Retinal pigment epithelial cell (primary cell): ENCODE data around the gene TEX36.

Experiments
- DNase-seq: peaks from one replicate; pipeline ENCODE4 v3.0.0-alpha.2; 2010; ENCODE audit warnings: low read depth
- H3K4me3 ChIP-seq: 2 replicates; pipeline ENCODE4 v1.5.1; 2011; ENCODE audit warnings: mild to moderate bottlenecking, low read length, control low read depth, moderate library complexity
- TF ChIP-seq, protein P1 (sequence below): conservative IDR thresholded peaks from 2 replicates; pipeline ENCODE4 v1.5.1; 2011; ENCODE audit warnings: low read depth, low read length, control low read depth, inconsistent platforms

Gene TEX36

DNA sequence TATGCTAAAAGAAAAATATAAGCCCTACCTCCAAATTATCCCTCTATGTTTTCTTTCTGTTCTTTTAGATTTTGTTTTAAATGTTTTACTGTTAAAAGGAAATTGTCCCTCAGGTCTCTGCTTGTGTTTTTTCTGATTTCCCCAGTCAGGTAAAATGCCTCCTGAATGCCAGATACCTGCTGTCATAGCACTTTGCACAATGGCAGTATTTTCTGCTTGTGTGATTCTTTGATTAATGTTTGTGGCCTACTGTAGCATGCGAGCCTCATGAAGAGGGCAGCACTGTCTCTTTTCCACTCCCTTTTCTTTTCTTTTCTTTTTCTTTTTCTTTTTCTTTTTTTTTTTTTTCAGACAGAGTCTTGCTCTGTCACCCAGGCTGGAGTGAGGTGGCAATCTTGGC lies 71.2 kb downstream of the TEX36 start:
- TF ChIP-seq, protein P1, sequence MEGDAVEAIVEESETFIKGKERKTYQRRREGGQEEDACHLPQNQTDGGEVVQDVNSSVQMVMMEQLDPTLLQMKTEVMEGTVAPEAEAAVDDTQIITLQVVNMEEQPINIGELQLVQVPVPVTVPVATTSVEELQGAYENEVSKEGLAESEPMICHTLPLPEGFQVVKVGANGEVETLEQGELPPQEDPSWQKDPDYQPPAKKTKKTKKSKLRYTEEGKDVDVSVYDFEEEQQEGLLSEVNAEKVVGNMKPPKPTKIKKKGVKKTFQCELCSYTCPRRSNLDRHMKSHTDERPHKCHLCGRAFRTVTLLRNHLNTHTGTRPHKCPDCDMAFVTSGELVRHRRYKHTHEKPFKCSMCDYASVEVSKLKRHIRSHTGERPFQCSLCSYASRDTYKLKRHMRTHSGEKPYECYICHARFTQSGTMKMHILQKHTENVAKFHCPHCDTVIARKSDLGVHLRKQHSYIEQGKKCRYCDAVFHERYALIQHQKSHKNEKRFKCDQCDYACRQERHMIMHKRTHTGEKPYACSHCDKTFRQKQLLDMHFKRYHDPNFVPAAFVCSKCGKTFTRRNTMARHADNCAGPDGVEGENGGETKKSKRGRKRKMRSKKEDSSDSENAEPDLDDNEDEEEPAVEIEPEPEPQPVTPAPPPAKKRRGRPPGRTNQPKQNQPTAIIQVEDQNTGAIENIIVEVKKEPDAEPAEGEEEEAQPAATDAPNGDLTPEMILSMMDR, result no peak
- no peak for DNase-seq
- no peak overlapping the region for H3K4me3 ChIP-seq

DNA sequence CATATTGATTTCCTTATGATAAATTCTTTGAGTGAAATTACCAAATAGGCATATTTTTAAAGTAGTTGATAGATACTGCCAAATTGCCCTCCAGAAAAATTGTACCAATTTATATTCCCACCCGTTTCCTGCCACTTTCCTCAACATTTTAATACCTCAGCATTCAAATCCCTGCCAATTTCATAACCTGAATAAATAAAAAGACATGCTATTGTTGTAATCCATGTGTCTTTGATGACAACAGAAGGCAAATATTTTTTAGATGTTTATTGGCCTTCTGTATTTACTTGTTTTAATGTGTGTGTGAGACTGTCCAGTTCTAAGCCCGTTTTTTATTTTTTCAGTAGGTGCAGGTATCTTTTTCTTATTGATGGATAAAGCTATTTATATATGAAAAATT lies 71.7 kb downstream of the TEX36 start:
- no peak overlapping the region for H3K4me3 ChIP-seq
- DNase-seq, result no peak
- TF ChIP-seq, protein P1, result no peak

- TF ChIP-seq, protein P1, result no peak
- H3K4me3 ChIP-seq, result no peak overlapping the region
- no peak for DNase-seq
Measured at GRCh38 chr10:125609859-125610258, 73.1 kb downstream of the TEX36 start.

DNA sequence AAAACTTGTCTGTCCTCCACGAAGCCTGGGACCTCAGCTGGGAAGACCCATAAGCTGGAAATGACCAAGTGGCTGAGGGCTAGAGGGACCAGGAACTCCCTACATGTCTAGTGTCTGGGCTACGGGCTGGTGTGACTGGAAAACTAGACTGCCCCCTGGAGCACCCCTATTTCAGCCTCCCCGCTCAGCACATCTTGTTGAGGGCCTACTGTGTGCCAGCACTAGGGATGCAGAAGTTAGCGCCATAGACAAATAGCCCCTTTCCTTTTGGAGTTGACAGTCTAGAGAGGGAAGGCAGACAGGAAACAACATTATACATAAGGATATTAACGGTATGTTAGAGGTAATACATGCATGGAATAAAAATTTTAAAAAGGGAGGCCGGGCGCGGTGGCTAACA lies 74.5 kb downstream of the TEX36 start:
- TF ChIP-seq, protein P1, result no peak
- DNase-seq, result no peak
- H3K4me3 ChIP-seq, result no peak overlapping the region

DNA sequence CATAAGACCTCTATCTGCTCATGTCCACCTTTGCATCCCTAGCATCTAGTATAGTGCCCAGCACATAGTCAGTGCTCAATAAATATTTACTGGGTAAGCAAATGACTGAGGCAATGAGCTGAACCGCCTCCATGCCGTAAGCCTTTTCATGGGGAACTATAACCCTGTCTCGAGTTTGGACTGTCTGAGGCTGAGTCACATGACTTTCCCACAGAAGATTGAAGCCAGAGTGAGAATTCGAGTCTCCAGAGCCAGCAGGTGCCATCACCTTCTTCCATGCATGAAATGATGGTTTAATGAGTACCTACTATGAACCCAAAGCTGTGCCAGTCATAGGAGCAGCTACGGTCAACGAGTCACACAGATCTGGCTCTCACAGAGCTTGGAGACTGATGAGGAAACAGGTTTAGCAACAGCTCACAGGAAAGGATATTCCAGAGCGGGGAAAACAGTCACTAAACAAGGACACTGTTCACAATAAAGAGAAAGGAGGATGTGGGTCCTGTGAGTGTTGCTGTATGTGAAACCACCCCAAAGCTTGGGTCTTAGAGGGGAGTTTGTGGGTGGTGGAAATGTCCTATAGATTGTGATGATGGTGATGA lies 75.2 kb downstream of the TEX36 start:
- no peak overlapping the region for H3K4me3 ChIP-seq
- no peak for DNase-seq
- TF ChIP-seq, protein P1, result no peak

DNA sequence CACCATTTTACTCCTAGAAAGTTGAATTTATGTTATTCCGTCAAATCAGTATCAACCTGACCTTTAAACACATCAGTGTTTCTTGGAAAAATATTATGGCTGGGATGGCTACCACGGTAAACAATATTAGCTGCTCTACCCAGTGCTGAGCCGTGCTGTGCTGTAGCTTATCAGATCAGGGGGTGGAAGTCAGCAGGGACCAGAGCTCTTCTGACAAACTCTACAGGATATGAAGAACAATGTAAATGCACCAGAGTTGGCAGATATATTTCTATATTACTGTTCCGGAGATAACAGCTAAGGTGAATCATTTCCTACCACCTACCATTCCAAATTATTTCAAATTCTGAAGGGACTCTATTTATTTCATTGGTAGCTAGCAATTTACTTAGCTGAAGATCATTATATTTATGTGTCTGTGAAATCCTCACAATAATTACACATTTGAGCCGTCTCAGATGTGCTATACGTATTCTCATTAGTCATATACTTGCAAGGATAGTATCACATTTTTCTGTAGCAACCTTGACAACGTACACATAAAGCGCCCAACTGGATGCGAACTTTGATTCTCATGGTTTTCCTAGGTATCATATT lies 76.5 kb downstream of the TEX36 start:
- DNase-seq, result peak; percentile 8
- H3K4me3 ChIP-seq, result no peak overlapping the region
- TF ChIP-seq, protein P1, result no peak
